GM19023 (cell line): ENCODE results near the gene SOCS4.
"Not testable (repeated sequence)": the region's sequence is repeated elsewhere in the genome, so short reads cannot be mapped to it uniquely, and the experiment has no call there.

Source experiments
- ATAC-seq: cut with Tn5 transposase; IDR thresholded peaks from one replicate; pipeline ENCODE4 v1.9.1; 2021; ENCODE audit warnings: mild to moderate bottlenecking, moderate library complexity; ENCODE audit not compliant: unreplicated experiment

SOCS4 gene

GRCh38 chr14:55051423-55052268 is 24.6 kb downstream of the SOCS4 start, which contains the start of gene MAPK1IP1L:
MAPK1IP1L (plus strand) TSS chr14:55051647; CDS start chr14:55061684, 10,037 bp downstream.
- peak; percentile 90 for ATAC-seq

DNA sequence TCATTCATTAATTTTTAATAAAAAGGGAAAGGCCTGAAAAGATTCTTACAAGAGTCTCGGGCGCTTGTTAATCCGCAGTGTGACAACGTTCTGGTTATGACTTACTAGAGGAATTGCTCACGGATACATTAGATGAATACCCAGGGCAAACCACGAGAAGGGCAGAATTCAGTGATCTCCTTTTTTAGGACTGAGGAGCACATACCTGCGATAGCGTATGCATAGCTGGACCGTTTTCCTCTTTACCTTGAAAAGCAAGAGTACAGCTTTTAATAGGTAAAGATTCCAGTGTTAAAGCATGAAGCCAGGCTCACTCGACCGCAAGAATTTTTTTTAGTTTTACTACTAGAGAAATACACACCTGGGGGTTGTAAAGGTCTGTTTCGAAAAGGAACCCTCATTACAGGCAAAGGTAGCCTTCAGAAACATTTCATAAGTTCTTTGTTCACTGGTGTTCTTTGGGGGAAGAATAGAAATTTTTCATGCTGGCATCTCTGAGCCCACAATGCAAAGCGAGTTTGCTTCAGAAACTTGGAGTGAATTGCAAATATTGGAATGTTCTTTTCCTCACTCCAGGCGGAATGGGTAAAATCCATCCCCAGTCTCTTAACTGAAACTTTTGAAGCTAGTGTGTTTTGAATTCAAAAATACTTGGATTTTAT is 25.4 kb downstream of the SOCS4 start:
- no peak for ATAC-seq

DNA sequence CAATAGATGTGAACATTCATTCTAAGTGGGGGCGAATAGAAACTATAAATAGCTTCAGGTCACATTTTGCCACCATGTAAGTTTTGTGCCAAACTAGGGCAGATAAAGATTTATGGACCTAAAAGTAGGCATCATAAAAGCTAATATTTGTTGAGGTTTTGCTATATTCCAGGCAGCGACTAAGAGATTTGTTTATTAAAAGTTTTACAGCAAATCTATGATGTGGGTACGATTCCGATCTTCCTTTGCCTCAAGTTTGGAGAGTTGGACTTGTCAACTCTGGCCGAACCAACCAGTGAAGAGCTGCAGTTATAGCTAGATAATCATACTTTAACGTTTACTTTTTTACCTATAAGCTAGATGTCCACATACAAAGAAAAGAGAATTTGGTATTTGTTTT is 26.0 kb downstream of the SOCS4 start:
- no peak for ATAC-seq

GRCh38 chr14:55053500-55053899 is 26.5 kb downstream of the SOCS4 start:
- no peak for ATAC-seq

- ATAC-seq, result no peak
Measured at GRCh38 chr14:55054098-55054497, 27.1 kb downstream of the SOCS4 start.

DNA sequence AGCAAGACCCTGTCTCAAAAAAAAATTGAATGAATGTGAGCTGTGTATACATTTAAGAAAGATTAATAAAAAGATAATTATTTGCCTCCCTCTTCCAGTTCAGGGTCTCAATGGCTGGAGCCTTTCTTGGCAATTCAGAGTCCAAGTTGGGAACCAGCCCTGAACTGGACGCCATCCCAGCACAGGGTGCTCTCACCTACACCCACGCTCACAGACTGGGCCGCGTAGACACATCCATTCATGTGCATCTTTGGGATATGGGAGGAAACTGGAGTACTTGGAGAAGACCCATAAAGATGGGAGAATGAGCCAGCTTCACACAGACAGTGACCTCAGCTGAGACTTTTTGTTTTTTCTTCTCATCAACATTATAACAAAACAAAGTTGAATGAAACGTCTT is 30.9 kb downstream of the SOCS4 start:
- ATAC-seq, result no peak

GRCh38 chr14:55059333-55059732 is 32.3 kb downstream of the SOCS4 start:
- ATAC-seq, result no peak

GRCh38 chr14:55062517-55063351 is 35.7 kb downstream of the SOCS4 start:
- ATAC-seq, result no peak

DNA sequence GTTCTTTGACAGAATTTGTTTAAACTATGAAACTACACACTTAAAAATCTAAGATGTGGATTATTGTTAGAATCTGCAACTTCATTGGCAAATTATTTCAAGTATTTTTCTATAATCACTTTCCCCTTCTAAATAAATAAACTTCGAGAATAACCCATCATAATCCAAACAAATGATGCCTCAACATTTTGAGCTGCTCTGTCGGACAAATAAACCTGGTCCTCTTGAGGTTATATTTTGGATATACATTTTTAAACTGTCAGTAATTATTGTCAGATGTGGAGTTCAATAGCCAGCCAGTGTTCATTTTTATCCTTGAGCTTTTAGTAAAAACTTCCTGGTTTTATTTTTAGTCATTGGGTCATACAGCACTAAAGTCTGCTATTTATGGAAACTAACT is 37.9 kb downstream of the SOCS4 start:
- ATAC-seq, result not testable (repeated sequence)

- ATAC-seq, result no peak
Measured at GRCh38 chr14:55065411-55065810, 38.4 kb downstream of the SOCS4 start.

DNA sequence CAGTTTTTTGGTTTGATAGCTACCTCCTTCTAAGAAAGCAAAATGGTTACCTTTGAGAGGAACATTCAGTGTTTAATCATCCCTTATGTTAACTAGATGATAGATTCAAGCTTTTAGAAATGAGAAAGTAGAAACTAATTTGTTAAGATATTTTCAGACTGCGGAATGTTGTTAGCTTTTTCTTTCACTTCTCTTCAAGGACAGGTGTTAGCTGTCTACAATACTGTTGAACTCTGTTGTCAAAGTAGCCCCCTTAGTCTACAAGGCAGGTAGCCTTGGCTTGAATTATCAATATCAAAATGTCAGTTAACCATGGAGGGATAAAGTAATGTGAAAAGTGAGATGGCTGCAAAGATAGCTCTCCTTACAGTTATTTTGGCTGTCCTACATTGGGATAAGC is 39.2 kb downstream of the SOCS4 start:
- ATAC-seq, result no peak

- ATAC-seq, result no peak
Measured at GRCh38 chr14:55070981-55071411, 44.0 kb downstream of the SOCS4 start.

- peak; percentile 48 for ATAC-seq
Measured at GRCh38 chr14:55071870-55072640, 45.0 kb downstream of the SOCS4 start.

- no peak for ATAC-seq
Measured at GRCh38 chr14:55073856-55074255, 46.8 kb downstream of the SOCS4 start.

DNA sequence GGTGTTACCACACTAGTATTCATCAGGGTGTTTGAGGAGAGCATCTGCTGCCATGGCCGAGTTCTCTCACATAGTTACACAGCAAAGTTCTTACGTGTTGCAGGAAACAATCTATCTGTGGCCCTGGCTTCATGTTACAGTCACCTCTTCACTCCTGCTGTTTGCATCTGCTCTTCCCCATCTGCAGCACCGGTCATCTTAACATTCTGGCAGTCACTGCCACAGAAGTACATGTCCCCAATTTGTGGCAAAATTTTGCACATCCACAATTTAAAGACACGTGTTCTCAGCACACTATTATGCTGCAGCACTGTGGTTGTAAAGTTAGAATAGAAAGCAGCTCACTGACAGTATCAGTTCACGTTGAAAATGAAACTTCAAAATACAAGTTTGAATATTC is 47.6 kb downstream of the SOCS4 start:
- ATAC-seq, result peak; percentile 42

- no peak for ATAC-seq
Measured at GRCh38 chr14:55075628-55076175, 48.7 kb downstream of the SOCS4 start.

- no peak for ATAC-seq
Measured at GRCh38 chr14:55077170-55078151, 50.4 kb downstream of the SOCS4 start.

- ATAC-seq, result not testable (repeated sequence)
Measured at GRCh38 chr14:55079961-55080360, 52.9 kb downstream of the SOCS4 start.
